Activated naive CD8-positive, alpha-beta T cell treated with anti-CD3 and anti-CD28 coated beads for 36 hours (primary cell): ENCODE results near the gene MAMDC2. TPM values are rescaled to one million over a fixed set of nuclear protein-coding genes. Genes with fewer than 3 reads are reported as not detected.

Source experiments
- DNase-seq: peaks from one replicate; pipeline ENCODE4 v3.0.0; 2021
- H3K27ac Mint-ChIP-seq: one replicate; pipeline ENCODE4 v1.8.0; 2022; ENCODE audit warnings: mild to moderate bottlenecking, moderate library complexity, mixed read lengths
- H3K27me3 Mint-ChIP-seq: one replicate; pipeline ENCODE4 v1.8.0; 2022; ENCODE audit warnings: mild to moderate bottlenecking, mixed read lengths
- H3K36me3 Mint-ChIP-seq: one replicate; pipeline ENCODE4 v1.8.0; 2021; ENCODE audit warnings: mild to moderate bottlenecking, mixed read lengths
- H3K4me1 Mint-ChIP-seq: one replicate; pipeline ENCODE4 v1.8.0; 2021; ENCODE audit warnings: mixed read lengths
- H3K4me3 Mint-ChIP-seq: one replicate; pipeline ENCODE4 v1.8.0; 2022; ENCODE audit warnings: mild to moderate bottlenecking, moderate library complexity, mixed read lengths
- H3K9me3 Mint-ChIP-seq: one replicate; pipeline ENCODE4 v1.8.0; 2022; ENCODE audit warnings: mixed read lengths
- total RNA-seq, 2 experiments: library from RNA; stranded (reverse); gene quantifications; one replicate each; pipeline ENCODE4 v1.2.3, GENCODE V29; 2021

MAMDC2 gene
- total RNA-seq, 2 experiments from 2014 or later = not detected

- Mint-ChIP-seq H3K36me3 (no peaks in the 10 kb centered on the region), H3K4me1 (no peaks in the 10 kb centered on the region), H3K9me3 (no peaks in the 10 kb centered on the region), H3K4me3 (no peak overlapping the region), H3K27me3 (peaks cover 42% of the 10 kb centered on the region), H3K27ac (no peak overlapping the region)
- no peak for DNase-seq
Observed at GRCh38 chr9:70049236-70049635, 5.6 kb downstream of the MAMDC2 start.

GRCh38 chr9:70049672-70050271 lies 6.1 kb downstream of the MAMDC2 start:
- no peak overlapping the region for H3K27ac Mint-ChIP-seq
- H3K4me1 Mint-ChIP-seq = no peaks in the 10 kb centered on the region
- no peaks in the 10 kb centered on the region for H3K9me3 Mint-ChIP-seq
- DNase-seq = no peak
- no peaks in the 10 kb centered on the region for H3K36me3 Mint-ChIP-seq
- peaks cover 38% of the 10 kb centered on the region for H3K27me3 Mint-ChIP-seq
- no peak overlapping the region for H3K4me3 Mint-ChIP-seq

- H3K36me3 Mint-ChIP-seq = no peaks in the 10 kb centered on the region
- DNase-seq = no peak
- H3K9me3 Mint-ChIP-seq = no peaks in the 10 kb centered on the region
- no peaks in the 10 kb centered on the region for H3K4me1 Mint-ChIP-seq
- no peak overlapping the region for H3K4me3 Mint-ChIP-seq
- H3K27me3 Mint-ChIP-seq = peaks cover 21% of the 10 kb centered on the region
- no peak overlapping the region for H3K27ac Mint-ChIP-seq
Observed at GRCh38 chr9:70052768-70053167, 9.1 kb downstream of the MAMDC2 start.

DNA sequence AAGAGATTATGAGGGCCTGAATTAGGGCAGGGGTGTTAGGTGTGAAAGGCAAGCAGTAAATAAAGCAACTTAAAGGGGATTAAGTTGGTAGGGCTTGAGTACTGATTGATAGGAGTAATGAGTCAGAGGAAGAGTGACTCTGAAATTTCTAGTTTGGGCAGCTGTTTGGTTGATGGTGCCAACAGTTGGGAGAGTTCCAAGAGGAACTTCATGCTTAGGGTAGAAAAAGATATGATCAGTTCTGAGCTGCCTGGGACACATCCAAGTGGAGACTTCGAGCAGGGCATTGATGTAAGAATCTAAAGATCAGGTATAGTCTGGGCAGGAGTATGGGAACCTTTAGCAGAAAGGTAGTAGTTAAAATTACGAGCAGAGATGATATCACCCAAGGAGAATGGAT lies 10.2 kb downstream of the MAMDC2 start:
- no peak overlapping the region for H3K27ac Mint-ChIP-seq
- H3K27me3 Mint-ChIP-seq = peaks cover 12% of the 10 kb centered on the region
- H3K4me1 Mint-ChIP-seq = no peaks in the 10 kb centered on the region
- H3K36me3 Mint-ChIP-seq = no peaks in the 10 kb centered on the region
- no peak for DNase-seq
- H3K9me3 Mint-ChIP-seq = no peaks in the 10 kb centered on the region
- H3K4me3 Mint-ChIP-seq = no peak overlapping the region

DNA sequence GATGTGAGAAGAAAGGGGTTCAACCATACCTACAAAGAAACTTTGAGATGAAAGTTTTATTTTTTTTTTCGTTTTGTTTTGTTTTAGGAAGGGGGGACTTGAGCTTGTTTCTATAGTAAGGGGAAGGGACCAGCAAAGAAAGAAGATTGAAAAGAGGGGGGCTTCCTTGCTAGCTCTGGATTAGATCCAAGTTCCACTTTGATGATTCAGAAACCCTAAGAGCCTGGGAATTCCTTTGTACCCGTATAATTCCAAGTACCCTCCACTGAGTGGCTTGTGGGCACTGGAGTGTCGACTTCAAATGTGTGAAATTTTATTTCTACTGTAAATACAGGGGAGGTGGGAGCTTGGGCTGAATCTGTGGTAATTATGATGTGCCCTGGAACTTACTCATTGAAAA lies 10.9 kb downstream of the MAMDC2 start:
- H3K27me3 Mint-ChIP-seq = peaks cover 9% of the 10 kb centered on the region
- H3K4me3 Mint-ChIP-seq = no peak overlapping the region
- no peak overlapping the region for H3K27ac Mint-ChIP-seq
- no peak for DNase-seq
- no peaks in the 10 kb centered on the region for H3K36me3 Mint-ChIP-seq
- no peaks in the 10 kb centered on the region for H3K4me1 Mint-ChIP-seq
- no peaks in the 10 kb centered on the region for H3K9me3 Mint-ChIP-seq

DNA sequence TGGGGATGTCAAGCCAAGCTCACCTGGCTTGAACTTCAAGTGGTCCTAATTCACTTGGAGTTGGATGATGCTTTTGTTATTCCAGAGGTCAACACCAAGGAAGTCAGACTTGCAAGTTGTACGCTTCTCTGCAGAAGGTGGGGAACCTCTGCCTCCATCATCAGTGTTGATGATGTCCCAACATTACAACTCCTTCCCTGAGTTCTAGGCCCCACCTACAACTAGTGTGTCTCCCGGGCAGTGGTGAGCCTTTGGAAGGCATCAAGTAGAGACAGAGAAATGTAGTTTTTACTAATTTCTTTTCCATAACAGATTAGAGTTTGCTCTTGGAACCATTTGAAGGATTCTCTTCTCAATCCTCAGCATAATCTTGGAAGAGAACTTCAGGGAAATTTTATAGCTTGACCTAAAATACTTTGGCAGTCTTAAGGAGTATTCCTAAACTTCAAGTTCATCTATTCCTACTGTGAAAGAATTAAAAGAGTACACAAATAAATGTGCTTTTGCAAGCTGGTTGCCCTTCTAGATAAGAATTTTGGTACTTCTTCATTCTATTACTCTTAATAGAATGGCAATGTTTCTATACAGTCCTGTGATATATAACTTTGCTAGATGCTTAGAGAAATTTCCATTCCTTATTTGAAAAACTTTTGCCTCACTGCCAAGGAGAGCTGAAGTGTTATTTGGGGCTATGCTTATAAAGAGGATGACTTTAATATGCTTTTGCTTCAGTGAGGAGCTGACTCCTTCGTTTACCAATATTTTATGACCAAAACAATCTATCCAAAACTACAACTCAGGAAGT lies 12.0 kb downstream of the MAMDC2 start:
- Mint-ChIP-seq H3K4me1 (no peaks in the 10 kb centered on the region), H3K27me3 (peaks cover 9% of the 10 kb centered on the region), H3K4me3 (no peak overlapping the region), H3K36me3 (no peaks in the 10 kb centered on the region), H3K9me3 (no peaks in the 10 kb centered on the region), H3K27ac (no peak overlapping the region)
- DNase-seq = no peak

- no peaks in the 10 kb centered on the region for H3K4me1 Mint-ChIP-seq
- H3K36me3 Mint-ChIP-seq = no peaks in the 10 kb centered on the region
- H3K4me3 Mint-ChIP-seq = no peak overlapping the region
- DNase-seq = no peak
- H3K27me3 Mint-ChIP-seq = peaks cover 5% of the 10 kb centered on the region
- no peaks in the 10 kb centered on the region for H3K9me3 Mint-ChIP-seq
- no peak overlapping the region for H3K27ac Mint-ChIP-seq
Observed at GRCh38 chr9:70056211-70056944, 12.7 kb downstream of the MAMDC2 start.

DNA sequence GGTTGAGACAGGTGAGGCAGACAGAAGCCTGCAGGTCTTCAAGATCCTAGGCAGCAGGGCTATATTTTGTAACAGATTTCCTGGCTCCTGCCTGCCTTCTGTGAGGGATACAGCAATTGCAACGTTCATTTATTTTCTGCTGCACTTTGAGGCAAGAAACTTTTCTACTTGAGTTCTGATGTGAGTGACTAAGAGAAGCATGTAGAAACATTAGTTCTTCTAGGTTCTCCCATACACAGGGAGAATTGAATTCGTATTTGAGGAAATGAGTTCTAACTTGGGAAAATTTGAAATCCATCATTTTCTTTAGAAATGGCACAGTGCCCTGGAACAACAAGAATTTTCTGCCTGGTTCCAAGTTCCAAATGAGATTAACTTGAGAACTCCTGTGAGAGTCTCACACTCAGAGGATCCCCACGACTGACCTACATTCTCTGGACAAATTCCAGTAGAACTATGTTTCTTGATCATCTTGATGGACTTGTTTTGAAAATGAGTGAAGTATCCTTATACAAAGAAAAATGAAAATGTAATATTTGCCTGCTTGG lies 15.0 kb downstream of the MAMDC2 start:
- H3K27me3 Mint-ChIP-seq = peaks cover 16% of the 10 kb centered on the region
- H3K9me3 Mint-ChIP-seq = no peaks in the 10 kb centered on the region
- no peak for DNase-seq
- H3K27ac Mint-ChIP-seq = no peak overlapping the region
- H3K4me1 Mint-ChIP-seq = no peaks in the 10 kb centered on the region
- H3K4me3 Mint-ChIP-seq = no peak overlapping the region
- H3K36me3 Mint-ChIP-seq = no peaks in the 10 kb centered on the region

DNA sequence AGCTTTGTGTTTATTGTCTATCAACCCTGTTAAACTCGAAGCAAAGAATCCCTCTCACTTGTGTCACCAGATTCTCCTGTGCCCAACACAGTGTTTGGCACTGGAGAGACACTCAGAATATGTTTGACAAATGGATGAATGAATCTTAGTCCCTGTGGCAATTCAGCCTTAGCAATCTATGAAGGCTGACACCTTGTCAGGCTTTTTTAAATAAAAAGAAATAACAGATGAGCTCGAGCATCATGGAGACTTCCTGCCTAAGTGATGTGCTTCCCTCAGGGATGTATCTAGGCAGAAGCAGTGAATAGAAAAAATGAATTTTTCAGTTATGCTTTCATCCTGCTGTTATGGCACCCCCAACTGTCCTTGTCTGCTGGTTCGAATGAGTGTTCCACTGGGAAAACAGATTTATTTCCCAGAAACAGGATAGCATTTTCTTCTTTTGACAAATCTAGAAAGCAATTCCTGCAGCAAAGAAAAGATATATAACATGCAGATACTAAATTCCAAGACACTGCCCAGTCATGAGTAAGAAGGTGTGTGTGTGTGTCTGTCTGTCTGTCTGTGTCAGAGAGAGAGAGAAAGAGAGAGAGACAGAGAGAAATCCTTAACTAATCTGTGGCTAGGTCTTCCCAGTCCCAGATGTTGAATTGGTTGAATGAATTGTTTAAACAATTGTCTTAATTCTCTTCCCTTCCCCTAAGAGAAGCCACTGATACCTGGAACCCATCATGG lies 16.7 kb downstream of the MAMDC2 start:
- peaks cover 19% of the 10 kb centered on the region for H3K27me3 Mint-ChIP-seq
- no peaks in the 10 kb centered on the region for H3K4me1 Mint-ChIP-seq
- H3K4me3 Mint-ChIP-seq = no peak overlapping the region
- DNase-seq = no peak
- H3K27ac Mint-ChIP-seq = no peak overlapping the region
- H3K36me3 Mint-ChIP-seq = no peaks in the 10 kb centered on the region
- no peaks in the 10 kb centered on the region for H3K9me3 Mint-ChIP-seq

- H3K9me3 Mint-ChIP-seq = no peaks in the 10 kb centered on the region
- H3K4me3 Mint-ChIP-seq = no peak overlapping the region
- H3K36me3 Mint-ChIP-seq = no peaks in the 10 kb centered on the region
- H3K27ac Mint-ChIP-seq = no peak overlapping the region
- DNase-seq = no peak
- no peaks in the 10 kb centered on the region for H3K4me1 Mint-ChIP-seq
- H3K27me3 Mint-ChIP-seq = peaks cover 23% of the 10 kb centered on the region
Observed at GRCh38 chr9:70060883-70061507, 17.3 kb downstream of the MAMDC2 start.

DNA sequence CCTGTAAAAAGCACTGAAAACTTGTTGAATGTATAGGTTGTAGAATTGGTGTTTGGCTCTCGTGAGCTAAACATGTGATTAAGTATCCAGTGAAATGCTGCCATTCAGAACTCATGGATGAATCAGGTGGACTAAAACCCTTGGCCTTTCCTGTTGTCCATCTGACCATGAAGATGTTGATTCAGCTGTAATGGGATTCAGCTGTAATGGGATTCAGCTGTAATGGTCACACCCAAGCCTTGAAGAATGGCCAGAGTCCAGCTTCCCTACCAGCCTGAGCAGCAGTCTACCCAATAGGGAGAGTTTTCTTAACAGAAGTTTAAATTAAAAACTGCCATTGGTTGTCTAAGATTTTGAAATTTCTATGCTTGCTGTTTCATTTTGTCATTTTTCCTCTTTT lies 18.1 kb downstream of the MAMDC2 start:
- Mint-ChIP-seq H3K27ac (no peak overlapping the region), H3K4me3 (no peak overlapping the region), H3K9me3 (no peaks in the 10 kb centered on the region), H3K36me3 (no peaks in the 10 kb centered on the region), H3K27me3 (peaks cover 29% of the 10 kb centered on the region), H3K4me1 (no peaks in the 10 kb centered on the region)
- DNase-seq = no peak

DNA sequence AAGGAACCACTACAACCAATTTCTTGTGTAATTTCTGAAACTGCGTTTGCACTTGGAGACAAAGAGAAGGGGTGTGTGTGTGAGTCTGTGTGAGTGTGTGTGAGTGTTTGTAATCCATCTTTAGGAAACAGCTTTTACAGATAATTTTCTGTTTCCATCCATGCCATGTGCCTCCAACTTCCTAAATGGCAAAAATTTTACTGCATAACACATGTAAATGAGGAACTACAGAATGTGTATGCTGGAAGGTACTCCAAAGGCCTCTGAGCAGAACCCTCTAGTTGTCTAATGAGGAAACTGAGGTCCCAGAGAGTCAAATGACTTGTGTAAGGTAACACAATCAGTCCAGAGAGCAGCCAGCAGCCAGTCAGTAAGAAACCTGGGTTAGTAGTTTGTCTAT lies 20.8 kb downstream of the MAMDC2 start:
- DNase-seq = no peak
- Mint-ChIP-seq H3K4me3 (no peak overlapping the region), H3K27ac (no peak overlapping the region), H3K36me3 (no peaks in the 10 kb centered on the region), H3K27me3 (peaks cover 29% of the 10 kb centered on the region), H3K9me3 (no peaks in the 10 kb centered on the region), H3K4me1 (no peaks in the 10 kb centered on the region)

DNA sequence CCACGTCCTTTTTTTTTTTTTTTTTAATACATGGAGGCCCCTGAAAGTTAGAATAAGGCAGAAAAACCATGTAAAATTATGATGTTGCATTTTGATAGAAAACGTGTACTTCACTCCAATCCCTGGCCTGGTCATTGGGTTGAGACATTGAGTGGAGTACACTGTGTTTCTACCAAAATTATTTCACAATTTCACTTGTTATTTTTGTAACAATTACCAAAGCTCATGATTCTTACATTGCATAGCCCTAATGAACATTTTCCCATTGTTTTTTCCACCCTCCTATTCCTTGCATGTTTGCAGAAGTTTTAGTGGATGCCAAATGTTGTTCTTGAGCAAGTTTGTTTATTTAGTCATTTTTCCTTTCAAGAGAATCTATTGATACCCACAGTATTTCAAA lies 21.9 kb downstream of the MAMDC2 start:
- no peaks in the 10 kb centered on the region for H3K4me1 Mint-ChIP-seq
- H3K4me3 Mint-ChIP-seq = no peak overlapping the region
- no peak for DNase-seq
- H3K27ac Mint-ChIP-seq = no peak overlapping the region
- H3K9me3 Mint-ChIP-seq = no peaks in the 10 kb centered on the region
- H3K27me3 Mint-ChIP-seq = peaks cover 29% of the 10 kb centered on the region
- no peaks in the 10 kb centered on the region for H3K36me3 Mint-ChIP-seq

DNA sequence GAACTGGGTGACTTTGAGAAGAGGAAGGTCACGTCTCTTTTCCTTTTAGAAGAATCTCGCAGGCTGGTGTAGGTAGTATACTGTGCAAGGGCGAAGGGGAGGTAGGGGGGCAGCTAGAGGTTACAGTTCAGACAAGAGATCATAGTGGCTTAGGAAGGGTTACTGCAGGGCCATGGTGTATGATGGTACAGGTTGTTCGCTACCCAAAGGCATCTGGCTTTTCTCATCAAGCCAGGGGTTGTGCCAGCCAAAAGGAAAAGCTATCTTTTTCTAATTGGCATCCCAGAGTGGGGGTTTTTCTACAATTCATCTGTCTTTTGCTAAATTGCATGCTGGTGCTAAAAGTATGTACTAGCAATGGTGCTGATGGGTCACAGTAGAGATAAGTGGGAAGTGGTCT lies 22.8 kb downstream of the MAMDC2 start:
- H3K27ac Mint-ChIP-seq = no peak overlapping the region
- no peak for DNase-seq
- no peaks in the 10 kb centered on the region for H3K9me3 Mint-ChIP-seq
- H3K27me3 Mint-ChIP-seq = peaks cover 29% of the 10 kb centered on the region
- no peaks in the 10 kb centered on the region for H3K36me3 Mint-ChIP-seq
- no peak overlapping the region for H3K4me3 Mint-ChIP-seq
- no peaks in the 10 kb centered on the region for H3K4me1 Mint-ChIP-seq
